DMS153 treated with DMSO at 0.1 percent for 48 hours (cell line): Measurements from ENCODE around the gene ERP29.
"Not testable (repeated sequence)": the region's sequence is repeated elsewhere in the genome, so short reads cannot be mapped to it uniquely, and the experiment has no call there.

Experiments used
- DNase-seq: peaks from one replicate; lab custom pipeline; 2025; ENCODE audit not compliant: unreplicated experiment; lab: John Stamatoyannopoulos, UW

Gene ERP29

DNA sequence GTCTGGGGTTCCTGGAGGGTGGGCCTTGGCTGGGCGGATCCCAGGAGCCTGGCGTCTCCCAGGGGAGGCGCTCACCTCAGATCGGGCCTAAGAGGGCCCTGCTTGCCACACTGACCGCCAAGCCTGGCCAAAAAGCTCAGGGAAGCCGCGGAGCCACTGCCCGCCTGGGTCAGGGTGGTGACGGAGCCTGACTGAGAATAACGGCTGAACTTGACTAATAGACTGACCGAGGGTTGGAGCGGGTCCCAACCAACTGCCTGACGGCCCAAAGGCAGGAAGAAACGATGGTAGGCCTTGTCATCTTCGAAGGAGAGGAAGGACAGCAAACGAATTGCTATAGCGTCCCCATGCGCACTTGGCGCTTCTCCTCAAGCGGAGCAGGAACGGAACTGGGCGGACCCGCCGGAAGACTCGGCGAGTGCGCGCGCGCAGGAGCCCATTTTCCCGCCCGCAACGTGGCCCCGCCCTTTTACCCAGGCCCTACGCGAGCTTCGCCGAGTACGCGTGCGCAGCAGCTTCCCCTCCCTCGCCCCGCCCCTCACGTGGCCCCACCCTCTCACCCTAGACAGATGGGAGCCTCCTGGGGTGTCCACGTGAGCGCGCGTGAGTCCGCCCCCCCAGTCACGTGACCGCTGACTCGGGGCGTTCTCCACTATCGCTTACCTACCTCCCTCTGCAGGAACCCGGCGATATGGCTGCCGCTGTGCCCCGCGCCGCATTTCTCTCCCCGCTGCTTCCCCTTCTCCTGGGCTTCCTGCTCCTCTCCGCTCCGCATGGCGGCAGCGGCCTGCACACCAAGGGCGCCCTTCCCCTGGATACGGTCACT lies at the start of gene ERP29, which contains the start of gene TMEM116:
Gene ERP29, plus strand, starts transcription at position 652 of the 826 bp plus-strand sequence. Its CDS starts 40 bp downstream, at position 692.
Gene TMEM116, minus strand, starts transcription at position 391 of the 826 bp plus-strand sequence. CDS start 7,895 bp downstream, outside the sequence.
- DNase-seq: peak; percentile 97

DNA sequence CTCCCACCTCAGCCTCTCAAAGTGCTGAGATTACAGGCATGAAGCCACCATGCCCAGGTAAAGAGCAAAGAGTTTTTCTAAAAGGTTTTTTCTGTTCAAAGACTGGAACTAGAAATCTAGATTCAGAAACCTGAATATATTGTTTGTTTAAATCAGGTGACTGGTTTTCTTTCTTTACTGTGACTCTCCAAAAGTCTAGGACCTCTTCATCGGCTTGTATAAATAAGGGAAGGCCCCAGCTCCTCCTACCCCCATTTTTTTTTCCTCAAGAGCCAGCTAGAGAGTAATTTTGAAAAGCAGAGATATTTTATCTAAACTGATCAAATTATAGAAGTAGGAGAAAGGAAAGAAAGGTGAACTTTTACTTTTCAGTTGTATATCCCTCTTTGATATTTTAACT lies 48.3 kb upstream of the ERP29 start:
- DNase-seq: no peak

DNA sequence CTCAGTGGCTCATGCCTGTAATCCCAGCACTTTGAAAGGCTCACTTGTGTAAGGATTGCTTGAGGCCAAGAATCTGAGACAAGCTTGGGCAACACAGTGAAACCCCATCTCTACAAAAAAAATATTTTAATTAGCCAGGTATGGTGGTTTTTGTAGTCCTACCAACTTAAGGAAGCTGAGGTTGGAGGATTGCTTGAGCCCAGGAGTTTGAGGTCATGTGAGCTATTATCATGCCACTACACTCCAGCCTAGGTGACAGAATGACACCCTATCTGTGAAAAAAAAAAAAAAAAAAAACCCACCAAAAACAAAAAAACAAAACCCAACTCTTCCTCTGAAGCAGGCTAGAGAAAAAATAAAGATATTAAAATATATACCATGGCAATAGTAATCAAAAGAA lies 41.4 kb upstream of the ERP29 start:
- DNase-seq: no peak

- DNase-seq: no peak
Measured at GRCh38 chr12:111975161-111975931, 37.9 kb upstream of the ERP29 start.

GRCh38 chr12:111976291-111976690 lies 36.9 kb upstream of the ERP29 start:
- DNase-seq: no peak

GRCh38 chr12:111976860-111977259 lies 36.4 kb upstream of the ERP29 start:
- no peak for DNase-seq

DNA sequence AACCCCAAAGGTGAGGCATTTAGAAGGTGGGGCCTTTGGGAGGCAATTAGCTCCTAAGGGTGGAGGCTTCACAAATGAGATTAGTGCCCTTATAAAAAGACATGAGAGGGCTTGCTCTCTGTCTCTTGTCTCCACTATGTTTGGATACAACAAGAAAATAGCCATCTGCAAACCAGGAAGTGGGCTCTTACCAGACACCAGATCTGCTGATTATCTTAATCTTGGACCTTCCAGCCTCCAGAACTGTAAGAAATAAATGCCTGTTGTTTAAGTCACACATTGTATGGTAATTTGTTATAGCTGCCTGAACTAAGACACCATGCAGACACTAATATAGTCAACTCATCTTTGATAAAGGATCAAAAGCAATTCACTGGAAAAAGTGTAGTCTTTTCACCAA lies 34.7 kb upstream of the ERP29 start:
- no peak for DNase-seq

DNA sequence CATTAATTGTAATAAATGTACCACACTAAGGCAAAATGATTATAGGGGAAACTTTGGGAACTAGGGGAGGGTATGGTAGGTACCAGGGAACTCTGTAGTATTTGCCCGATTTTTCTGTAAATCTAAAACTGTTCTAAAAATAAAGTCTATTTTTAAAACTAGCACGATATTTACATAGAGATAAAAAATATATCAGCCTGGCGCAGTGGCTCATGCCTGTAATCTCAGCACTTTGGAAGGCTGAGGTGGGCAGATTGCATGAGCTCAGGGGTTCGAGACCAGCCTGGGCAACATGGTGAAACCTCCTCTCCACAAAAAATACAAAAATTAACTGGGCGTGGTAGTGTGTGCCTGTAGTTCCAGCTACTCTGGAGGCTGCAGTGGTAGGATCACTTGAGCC lies 32.6 kb upstream of the ERP29 start:
- no peak for DNase-seq

GRCh38 chr12:111981987-111982386 lies 31.2 kb upstream of the ERP29 start:
- no peak for DNase-seq

DNA sequence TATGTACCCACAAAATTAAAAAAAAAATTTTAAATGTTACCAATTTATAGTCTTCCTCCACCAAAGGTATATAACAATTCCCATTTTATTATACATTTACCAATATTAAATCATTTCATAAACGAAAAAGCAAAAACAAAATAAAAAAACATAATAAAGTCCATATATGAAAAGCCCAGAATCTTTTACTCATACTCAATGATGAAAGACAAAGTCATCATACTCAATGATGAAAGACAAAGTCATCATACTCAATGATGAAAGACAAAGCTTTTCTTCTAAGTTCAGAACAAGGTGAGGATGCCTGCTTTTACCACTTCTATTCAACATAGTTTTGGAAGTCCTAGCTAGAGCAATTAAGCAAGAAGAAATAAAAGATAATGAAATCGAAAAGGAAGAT lies 28.4 kb upstream of the ERP29 start:
- no peak for DNase-seq

GRCh38 chr12:111991535-111991934 lies 21.7 kb upstream of the ERP29 start:
- DNase-seq: no peak

DNA sequence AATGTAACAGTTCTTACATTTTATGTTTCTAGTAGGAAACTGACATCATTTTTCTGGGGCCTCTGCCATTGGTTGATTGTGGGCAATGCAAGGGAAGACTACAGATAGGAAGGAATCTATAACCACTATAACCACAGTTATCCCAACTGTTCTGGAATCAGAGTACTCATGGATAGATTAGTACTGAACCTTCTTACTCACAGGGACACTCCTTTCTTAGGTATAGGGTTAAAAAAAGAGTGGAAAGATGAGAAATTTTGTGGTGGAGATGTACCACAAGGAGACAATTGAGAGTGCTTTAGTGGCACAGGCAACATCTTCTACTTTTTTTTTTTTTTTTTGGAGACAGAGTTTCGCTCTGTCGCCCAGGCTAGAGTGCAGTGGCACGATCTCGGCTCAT lies 21.3 kb upstream of the ERP29 start:
- DNase-seq: no peak

DNA sequence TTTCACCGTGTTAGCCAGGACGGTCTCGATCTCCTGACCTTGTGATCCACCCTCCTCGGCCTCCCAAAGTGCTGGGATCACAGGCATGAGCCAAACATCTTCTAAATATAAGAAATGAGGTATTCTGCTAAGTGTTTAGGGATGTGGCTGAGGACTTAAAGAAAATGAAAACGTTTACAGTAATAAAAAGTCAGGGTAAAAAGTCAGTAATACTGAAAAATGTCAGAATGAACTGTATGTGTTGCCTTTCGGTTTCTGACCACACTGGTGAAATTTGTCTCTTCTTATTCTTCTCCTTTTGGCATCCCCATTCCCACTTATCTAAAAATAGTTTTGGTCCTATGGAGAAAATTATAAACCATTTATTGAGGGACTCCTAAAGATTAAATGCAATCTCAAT lies 20.8 kb upstream of the ERP29 start:
- DNase-seq: no peak

DNA sequence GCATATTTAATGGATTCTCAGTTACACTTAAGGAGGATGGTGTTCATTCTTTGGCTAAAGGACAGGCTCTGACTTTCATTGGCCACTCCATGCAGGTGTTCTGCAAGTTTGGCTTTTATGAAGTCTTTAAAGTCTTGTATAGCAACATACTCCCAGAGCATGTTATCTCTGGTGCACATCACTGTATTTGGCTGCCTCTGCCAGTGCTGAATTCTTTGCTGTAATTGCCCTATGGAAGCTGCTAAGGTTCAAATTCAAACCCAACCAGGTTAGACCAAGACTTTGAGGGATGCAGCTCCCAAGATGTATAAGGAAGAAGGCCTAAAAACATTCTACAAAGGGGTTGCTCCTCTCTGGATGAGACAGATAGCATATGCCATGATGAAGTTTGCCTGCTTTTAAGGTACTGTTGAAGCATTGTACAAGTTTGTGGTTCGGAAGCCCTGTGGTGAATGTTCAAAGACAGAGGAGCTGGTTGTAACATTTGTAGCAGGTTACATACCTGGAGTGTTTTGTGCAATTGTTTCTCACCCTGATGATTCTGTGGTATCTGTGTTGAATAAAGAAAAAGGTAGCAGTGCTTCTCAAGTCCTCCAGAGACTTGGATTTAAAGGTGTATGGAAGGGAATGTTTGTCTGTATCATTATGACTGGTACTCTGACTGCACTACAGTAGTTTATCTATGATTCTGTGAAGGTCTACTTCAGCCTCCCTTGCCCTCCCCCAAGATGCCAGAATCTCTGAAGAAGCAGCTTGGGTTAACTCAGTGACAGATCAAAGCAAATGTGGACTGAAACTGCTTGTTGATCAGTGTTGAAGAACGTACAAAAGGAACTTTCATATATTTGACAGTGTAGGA lies 19.7 kb upstream of the ERP29 start:
- no peak for DNase-seq

DNA sequence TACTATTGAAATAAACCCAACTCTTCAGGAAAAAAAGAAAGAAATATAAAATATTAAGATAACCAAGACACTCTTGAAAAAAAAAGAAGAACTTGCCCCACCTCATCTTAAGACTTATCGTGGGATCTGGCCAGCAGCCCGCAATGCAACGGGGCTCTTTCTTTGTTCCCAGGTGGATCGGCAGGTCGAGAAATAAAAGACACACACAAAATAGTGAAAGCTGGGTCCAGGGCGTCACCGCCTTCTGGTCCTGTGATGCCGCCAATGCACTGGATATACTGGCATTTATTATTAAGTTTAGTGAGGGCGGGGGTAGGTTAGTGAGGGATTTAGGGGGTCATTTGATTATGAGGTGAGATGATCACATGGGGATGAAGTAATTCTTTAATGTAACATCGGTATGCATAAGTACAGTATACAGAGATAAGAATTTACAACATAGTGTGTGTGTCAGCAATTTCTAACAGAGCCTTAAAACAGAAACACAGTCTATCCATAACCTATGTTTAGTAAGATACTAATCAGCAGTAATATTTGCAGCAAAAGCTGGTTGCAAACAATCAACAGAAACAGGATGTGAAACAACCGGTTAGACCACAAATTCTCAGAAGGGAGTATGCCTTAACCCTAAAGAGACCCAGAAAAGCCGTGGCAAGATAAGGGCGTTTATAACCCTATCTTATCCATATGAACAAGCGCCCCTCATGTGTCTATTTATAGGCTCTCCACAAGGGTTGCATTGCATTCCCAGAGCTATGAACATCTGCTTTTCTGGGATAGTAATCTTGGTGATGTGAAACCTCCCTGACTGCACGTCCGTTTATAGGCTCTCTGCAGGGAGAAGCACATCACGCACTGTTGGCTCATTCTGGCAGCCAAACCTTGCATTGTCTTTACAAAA lies 18.8 kb upstream of the ERP29 start:
- not testable (repeated sequence) for DNase-seq

GRCh38 chr12:111995782-111996480 lies 17.3 kb upstream of the ERP29 start:
- DNase-seq: no peak

DNA sequence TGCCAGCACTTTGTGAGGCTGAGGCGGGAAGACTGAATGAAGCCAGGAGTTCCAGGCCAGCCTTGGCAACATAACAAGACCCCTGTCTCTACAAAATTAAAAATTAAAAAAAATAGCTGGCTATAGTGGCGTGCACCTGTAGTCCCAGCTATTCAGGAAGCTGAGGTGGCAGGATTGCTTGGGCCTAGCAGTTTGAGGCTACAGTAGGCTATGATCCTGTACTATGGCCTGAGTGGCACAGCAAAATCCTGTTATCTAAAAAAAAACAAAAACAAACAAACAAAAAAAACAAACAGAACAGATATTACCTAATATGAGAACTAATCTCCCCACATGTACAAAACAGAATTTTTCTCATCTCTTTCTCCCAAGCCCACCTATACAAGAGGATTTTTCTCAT lies 15.9 kb upstream of the ERP29 start:
- DNase-seq: no peak

DNA sequence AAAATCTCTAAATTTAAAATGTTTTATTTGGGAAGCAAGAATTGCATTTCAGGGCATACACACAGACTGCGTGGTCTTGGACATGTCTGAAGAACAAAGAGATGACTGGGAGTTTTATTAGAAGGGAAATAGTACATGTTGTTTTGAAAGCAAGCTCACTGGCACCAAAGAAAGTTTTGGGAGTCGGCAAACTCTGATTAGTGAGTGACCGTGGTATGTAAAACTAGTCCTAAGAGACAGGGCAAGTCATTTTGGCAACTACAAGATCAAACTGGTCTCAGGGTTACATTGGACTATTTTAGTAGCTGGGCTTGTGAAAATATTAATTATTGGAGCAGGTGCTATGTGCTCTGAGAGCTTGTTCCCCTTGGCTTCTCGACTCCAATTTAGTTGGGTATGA lies 15.2 kb upstream of the ERP29 start:
- no peak for DNase-seq

DNA sequence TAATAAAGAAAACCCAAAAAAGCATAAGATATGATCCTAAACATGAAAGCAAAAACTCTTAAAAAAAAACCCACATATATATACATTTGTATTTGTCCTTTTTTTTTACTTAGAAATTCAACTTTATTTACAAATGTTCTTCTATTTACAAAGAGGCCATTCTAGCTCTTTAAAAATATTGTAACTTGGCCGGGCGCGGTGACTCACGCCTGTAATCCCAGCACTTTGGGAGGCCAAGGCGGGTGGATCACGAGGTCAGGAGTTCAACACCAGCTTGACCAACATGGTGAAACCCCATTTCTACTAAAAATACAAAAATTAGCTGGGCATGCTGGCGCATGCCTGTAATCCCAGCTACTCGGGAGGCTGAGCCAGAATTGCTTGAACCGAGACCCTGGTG lies 14.1 kb upstream of the ERP29 start:
- DNase-seq: not testable (repeated sequence)

DNA sequence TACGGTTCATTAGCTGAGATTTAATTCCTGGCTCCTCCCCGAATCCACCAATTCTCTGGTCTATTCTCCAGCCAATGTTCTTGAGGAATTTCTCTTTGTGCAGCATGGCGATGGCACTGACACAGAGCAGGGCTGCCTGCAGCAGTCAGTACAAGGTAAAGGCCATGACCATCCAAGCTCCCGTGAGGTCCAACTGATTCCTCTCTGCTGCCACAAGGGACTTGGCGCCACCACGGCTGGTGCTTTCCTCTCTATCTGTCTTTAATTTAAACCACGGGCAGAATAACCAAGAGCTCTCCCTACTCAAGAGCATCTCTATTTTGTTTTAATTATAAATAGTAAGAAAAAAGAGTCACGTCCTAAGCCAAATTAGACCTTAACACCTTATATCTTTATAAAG lies 12.4 kb upstream of the ERP29 start:
- DNase-seq: no peak
